ENCODE measurements around the gene KRTAP20-3. TPM values are rescaled to one million over a fixed set of nuclear protein-coding genes. Genes with fewer than 3 reads are reported as not detected.

KRTAP20-3 gene
- not detected in 2 replicates for total RNA-seq

GRCh38 chr21:30642564-30642963 lies at the start of gene KRTAP20-3:
TSS of gene KRTAP20-3 (plus strand) at chr21:30642864.
- DNase-seq (ENCODE audit: low read depth, low spot score), result no peak

- DNase-seq (ENCODE audit: low read depth, low spot score), result no peak
Measured at GRCh38 chr21:30598802-30599201, 43.9 kb upstream of the KRTAP20-3 start, which contains the start of gene KRTAP6-2. TSS of gene KRTAP6-2 (minus strand) at chr21:30598902. CDS start at chr21:30598874, 28 bp downstream.

GRCh38 chr21:30600787-30601186 lies 41.9 kb upstream of the KRTAP20-3 start, which contains the start of gene KRTAP22-1:
TSS of gene KRTAP22-1 (plus strand) at chr21:30601087.
- no peak for DNase-seq (ENCODE audit: low read depth, low spot score)

- DNase-seq (ENCODE audit: low read depth, low spot score), result no peak
Measured at GRCh38 chr21:30605968-30606367, 36.7 kb upstream of the KRTAP20-3 start.

- DNase-seq (ENCODE audit: low read depth, low spot score), result no peak
Measured at GRCh38 chr21:30612132-30612531, 30.5 kb upstream of the KRTAP20-3 start.

- no peak for DNase-seq (ENCODE audit: low read depth, low spot score)
Measured at GRCh38 chr21:30613836-30614235, 28.8 kb upstream of the KRTAP20-3 start, which contains the start of gene KRTAP6-1. TSS of gene KRTAP6-1 (minus strand) at chr21:30613930. CDS start at chr21:30613904, 26 bp downstream.

- DNase-seq (ENCODE audit: low read depth, low spot score), result no peak
Measured at GRCh38 chr21:30615199-30615598, 27.5 kb upstream of the KRTAP20-3 start.

GRCh38 chr21:30616125-30616524 lies 26.5 kb upstream of the KRTAP20-3 start, which contains the start of gene KRTAP20-1:
TSS of gene KRTAP20-1 (plus strand) at chr21:30616425. CDS start at chr21:30616455, 30 bp downstream.
- DNase-seq (ENCODE audit: low read depth, low spot score), result no peak

GRCh38 chr21:30620080-30620479 lies 22.6 kb upstream of the KRTAP20-3 start:
- DNase-seq (ENCODE audit: low read depth, low spot score), result no peak

GRCh38 chr21:30620522-30620921 lies 22.1 kb upstream of the KRTAP20-3 start, which contains the start of gene KRTAP20-4:
TSS of gene KRTAP20-4 (plus strand) at chr21:30620627.
- no peak for DNase-seq (ENCODE audit: low read depth, low spot score)

- DNase-seq (ENCODE audit: low read depth, low spot score), result no peak
Measured at GRCh38 chr21:30623362-30623761, 19.3 kb upstream of the KRTAP20-3 start.

- DNase-seq (ENCODE audit: low read depth, low spot score), result no peak
Measured at GRCh38 chr21:30625449-30626165, 17.1 kb upstream of the KRTAP20-3 start.

GRCh38 chr21:30628109-30628508 lies 14.6 kb upstream of the KRTAP20-3 start:
- no peak for DNase-seq (ENCODE audit: low read depth, low spot score)

GRCh38 chr21:30629200-30629599 lies 13.5 kb upstream of the KRTAP20-3 start:
- DNase-seq (ENCODE audit: low read depth, low spot score), result no peak

GRCh38 chr21:30634906-30635305 lies 7.8 kb upstream of the KRTAP20-3 start, which contains the start of gene KRTAP20-2:
TSS of gene KRTAP20-2 (plus strand) at chr21:30635206. CDS start at chr21:30635264, 58 bp downstream.
- no peak for DNase-seq (ENCODE audit: low read depth, low spot score)

GRCh38 chr21:30638686-30639085 lies 4.0 kb upstream of the KRTAP20-3 start:
- DNase-seq (ENCODE audit: low read depth, low spot score), result no peak

- no peak for DNase-seq (ENCODE audit: low read depth, low spot score)
Measured at GRCh38 chr21:30646904-30647414, 4.3 kb downstream of the KRTAP20-3 start.

GRCh38 chr21:30652891-30653290 lies 10.2 kb downstream of the KRTAP20-3 start:
- no peak for DNase-seq (ENCODE audit: low read depth, low spot score)

- DNase-seq (ENCODE audit: low read depth, low spot score), result no peak
Measured at GRCh38 chr21:30668776-30669175, 26.1 kb downstream of the KRTAP20-3 start.

- DNase-seq (ENCODE audit: low read depth, low spot score), result no peak
Measured at GRCh38 chr21:30672985-30673650, 30.5 kb downstream of the KRTAP20-3 start.

- no peak for DNase-seq (ENCODE audit: low read depth, low spot score)
Measured at GRCh38 chr21:30674312-30674711, 31.6 kb downstream of the KRTAP20-3 start.

- DNase-seq (ENCODE audit: low read depth, low spot score), result no peak
Measured at GRCh38 chr21:30676737-30677136, 34.1 kb downstream of the KRTAP20-3 start.

Data from pulmonary artery endothelial cell (primary cell).